Measurements from ENCODE around the gene CD160.
A peak's percentile ranks its signal among the peaks of the same experiment; 100 is the strongest.
"Not testable (repeated sequence)": the region's sequence is repeated elsewhere in the genome, so short reads cannot be mapped to it uniquely, and the experiment has no call there.

The CD160 gene

GRCh38 chr1:145719230-145720079 lies at the start of gene CD160:
Gene CD160 (plus strand): TSS chr1:145719499. CDS start chr1:145728328, 8,829 bp downstream.
- no peak for DNase-seq

DNA sequence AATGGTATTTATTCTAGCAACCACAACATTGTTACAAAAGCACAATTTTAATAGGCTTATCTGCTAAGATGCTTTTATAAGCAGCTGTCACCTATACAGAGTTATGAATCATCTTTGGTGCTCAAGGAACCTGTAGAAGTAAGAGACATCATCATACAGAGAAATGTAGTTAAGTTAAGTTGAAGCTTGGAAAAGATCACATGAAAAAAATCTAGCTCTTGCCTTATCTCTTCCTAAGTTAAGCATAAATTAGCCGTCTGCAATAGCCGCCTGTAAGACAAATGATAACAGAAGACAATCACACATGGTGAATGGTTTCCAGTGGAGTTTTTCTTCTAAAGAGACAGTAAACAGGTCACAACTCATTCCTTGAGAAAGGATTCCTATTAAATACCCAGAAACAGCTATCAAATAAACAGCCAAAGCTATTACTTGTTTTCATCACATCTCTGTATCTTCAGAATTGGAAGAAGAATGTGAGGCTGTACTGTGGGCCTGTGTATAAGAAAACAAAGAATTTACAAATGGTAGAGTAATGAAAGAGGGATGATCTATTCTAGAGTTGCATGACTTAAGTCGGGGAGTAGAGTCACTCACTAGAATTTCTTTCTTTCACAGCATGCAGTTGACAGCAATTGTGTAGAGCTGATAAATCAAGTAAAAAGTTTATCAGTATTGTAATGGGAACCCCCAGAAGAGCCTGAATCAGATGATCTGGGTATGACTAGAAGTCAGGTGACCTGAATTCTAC lies 48.1 kb upstream of the CD160 start:
- not testable (repeated sequence) for DNase-seq

DNA sequence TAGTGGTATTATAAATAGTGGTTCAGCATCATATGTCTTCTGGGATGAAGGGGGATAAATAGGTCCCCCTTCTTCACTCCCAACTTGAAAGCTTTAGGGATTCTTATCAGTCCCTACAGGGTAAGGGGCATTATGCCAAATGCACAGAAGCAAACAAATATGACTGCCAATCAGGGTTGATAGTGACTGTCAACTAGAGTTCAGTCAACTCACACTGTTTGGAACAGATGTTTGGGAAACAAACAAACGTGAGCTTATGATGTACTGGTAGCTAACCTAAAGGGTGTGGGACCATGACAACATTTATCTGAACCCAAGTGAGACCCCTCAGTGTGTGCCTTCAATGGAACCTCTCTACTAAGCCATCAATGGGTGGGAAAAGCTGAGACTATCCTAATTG lies 46.1 kb upstream of the CD160 start:
- DNase-seq, result not testable (repeated sequence)

DNA sequence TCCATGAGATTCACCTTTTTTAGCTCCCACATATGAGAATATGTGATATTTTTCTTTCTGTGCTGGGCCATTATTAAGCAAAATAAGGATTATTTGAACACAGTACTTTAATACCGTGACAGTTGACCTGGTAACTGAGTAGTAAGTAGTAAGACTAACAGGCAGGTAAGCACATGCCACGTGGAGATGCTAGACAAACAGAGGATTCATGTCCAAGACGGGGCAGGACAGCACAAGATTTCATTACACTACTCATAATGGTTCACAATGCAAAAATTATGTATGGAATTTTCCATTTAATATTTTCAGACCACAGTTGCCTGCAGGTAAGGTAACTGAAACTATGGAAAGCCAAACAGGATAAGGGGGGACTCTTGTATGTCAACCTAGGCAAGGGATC lies 34.4 kb upstream of the CD160 start:
- DNase-seq, result not testable (repeated sequence)

DNA sequence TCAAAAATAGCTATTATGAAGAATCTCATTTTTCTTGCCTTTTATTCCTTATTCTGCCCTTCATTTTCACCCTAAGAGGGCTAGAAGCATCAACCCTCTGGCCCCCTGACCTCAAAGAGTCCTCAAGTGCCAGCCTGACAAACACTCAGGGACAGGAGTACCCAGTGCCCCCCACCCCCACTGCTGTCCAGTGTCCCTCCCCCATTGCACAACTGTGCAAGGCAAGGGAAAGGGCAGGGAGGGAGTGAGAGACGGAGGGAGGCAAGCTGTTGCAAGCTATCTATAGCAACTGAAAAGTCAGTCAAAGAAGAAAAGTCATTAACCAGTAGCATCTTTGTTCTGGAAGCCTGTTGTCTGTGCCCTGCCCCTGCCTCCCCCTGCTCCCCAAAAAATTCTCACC lies 33.2 kb upstream of the CD160 start:
- not testable (repeated sequence) for DNase-seq

- no peak for DNase-seq
Observed at GRCh38 chr1:145688328-145688727, 31.0 kb upstream of the CD160 start.

DNA sequence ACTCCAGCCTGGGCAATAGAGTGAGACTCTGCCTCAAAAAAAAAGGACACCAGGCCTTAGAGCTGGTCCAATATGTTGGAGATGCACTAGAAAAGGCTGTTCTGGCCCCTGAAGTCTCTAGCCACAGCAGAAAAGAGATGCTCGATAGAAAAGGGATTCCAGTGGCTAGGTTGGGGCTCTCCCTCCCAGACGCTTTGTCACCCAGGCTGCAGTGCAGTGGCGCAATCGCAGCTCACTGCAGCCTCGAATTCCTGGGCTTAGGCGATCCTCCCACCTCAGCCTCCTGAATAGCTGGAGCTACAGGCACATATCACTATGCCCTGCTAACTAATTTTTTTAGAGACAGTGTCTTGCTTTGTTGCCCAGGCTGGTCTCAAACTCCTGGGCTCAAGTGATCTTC lies 30.4 kb upstream of the CD160 start:
- DNase-seq, result no peak

DNA sequence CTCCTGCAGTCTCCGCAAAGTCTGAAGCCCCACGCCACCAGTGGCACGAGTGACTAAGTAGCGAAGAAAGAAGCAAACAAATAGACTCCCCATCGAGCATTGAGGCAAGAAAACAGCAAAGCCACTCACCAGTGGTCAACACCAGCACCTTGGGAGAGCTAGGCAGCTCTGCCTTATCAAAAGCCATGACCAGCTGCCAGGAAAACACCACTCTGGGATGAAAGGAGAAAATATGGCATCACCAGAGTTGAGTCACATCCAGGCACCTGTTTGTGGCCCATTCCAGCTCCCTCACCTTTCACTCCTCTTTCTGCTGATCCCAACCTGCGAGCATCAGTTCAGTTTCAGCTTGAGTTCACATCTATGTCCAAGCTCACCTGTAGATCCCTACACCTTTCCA lies 29.4 kb upstream of the CD160 start:
- no peak for DNase-seq

- peak; percentile 88 for DNase-seq
Observed at GRCh38 chr1:145690587-145691558, 28.4 kb upstream of the CD160 start.

DNA sequence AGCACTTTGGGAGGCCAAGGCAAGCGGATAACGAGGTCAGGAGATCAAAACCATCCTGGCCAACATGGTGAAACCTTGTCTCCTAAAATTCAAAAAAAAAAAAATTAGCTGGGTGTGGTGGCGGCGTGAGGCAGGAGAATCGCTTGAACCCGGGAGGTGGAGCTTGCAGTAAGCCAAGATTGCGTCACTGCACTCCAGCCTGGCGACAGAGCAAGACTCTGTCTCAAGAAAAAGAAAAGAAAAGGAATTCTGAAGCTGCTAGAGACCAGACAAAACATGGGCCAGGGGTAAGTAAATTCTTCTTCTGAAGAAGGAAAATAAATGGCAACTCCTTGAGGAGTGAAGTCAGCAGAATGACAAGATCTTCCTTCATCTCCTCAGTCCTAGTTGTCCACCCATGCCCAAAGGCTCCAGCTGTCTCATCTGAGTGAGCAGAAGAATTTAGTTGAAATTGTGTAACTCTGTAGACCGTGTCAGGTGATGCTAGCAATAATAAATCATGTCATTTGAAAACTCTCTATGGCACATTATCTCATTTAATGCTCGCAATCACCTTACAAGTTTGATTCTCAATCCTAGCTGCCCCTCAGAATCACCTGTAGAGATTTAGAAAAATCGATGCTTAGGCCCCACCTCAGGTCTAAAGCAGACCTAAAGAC lies 26.4 kb upstream of the CD160 start:
- DNase-seq, result no peak

DNA sequence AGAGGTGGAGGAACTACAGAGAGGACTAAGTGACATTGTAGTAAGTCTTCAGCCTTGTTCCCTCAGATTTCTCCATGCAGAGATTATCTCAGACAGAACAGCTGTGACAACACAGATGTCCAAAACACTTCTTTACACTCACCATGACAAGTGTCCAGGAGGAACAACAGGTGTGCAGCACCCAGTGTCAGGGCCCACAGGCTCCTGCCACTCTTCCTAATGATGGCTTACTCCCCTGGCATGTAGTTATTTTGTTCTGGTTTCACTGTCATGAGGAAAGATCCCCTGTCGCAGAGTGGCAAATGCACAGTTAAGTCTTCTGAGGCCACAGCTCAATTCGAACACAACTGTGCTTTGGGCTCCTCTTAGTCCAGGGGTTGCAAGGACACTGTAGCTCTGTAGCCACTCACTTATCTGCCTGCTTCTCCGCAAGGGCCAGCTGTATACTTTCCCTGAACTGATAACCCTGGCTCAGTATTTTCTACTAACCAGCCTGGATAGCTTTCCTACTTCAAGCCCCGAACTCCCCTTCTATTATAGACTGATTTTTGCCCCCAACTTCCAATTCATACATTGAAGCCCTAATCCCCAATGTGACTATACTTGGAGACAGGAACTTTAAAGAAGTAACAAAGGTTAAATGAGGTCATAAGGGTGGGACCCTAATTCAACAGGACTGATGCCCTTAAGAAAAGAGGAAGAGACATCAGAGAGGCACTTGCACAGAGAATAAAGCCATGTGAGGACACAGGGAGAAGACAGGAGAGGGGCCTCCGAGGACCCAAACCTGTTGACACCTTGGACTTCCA lies 23.3 kb upstream of the CD160 start:
- DNase-seq, result no peak

DNA sequence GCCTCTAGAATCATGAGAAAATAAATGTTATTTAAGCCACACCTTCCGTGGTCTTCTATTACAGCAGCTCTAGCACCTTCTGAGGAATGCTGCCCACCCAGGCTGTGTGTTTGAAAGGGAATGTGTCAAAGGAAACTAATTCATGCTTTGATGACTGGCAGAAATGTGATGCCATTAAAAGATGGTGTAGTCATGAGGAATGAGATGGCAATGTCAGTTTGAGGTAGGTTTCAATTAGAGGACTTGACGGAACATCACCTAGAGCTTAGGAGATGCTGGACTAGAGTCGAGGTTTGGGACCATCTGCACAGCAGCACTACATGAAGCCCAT lies 22.7 kb upstream of the CD160 start:
- no peak for DNase-seq

DNA sequence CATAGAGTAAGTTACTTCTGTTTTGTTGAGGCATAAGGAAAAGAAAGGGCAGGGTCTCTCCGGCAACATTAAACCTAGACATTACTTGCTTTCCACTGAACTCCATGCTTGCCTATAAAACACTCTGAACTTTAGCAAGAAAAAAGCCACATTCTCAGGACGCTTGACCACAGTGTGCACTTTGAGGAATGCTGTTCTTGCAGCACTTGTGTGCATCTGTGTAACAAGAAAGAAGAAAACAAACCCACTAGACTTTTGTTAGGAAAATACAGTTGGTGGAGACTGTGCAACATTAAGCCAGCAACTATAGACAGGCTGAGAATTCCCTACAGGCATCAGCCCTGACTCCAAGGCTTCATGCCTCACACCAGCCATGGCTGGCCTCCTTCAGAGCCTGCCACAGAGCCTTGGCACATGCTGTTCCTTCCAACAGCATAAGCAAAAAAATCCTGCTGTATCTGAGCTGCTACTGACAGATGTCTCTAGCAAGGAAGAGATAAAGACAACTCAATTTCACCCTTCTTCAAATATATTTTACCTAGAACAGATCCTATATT lies 17.9 kb upstream of the CD160 start:
- DNase-seq, result no peak

DNA sequence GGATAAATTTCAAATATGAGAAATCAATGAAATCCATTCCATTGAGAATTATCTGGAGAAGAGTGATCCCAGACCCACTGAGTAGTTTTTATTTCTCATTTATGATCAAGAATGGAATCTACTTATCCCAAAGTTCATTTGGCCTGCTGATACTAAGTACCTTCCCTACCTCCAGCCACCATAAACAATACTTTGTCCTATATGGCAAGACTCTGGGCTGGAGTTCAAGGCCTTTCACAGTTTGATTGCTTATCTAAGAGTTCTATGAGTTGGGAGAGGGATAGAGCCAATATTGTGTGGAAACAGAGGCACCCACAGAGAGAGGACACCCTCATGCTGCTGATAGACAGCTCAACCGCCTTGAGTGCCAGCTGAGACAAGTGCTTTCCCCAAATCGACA lies 17.2 kb upstream of the CD160 start:
- no peak for DNase-seq

DNA sequence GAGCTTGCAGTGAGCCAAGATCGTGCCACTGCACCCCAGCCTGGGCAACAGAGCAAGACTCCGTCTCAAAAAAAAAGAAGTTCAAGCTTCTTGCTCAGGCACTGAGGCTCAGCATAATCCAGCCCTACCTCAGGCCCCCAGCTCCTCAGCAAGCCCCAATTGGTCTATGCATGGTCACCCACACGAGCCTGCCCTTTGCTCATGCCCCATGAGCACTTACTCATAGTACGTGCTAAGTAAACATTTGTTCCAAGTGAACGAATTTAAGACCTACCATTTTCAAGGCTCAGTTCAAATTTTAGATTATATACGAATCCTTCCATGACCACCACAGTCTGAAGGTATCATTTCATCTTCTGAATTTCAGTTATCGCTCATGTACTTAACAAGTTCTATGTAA lies 16.5 kb upstream of the CD160 start:
- no peak for DNase-seq

DNA sequence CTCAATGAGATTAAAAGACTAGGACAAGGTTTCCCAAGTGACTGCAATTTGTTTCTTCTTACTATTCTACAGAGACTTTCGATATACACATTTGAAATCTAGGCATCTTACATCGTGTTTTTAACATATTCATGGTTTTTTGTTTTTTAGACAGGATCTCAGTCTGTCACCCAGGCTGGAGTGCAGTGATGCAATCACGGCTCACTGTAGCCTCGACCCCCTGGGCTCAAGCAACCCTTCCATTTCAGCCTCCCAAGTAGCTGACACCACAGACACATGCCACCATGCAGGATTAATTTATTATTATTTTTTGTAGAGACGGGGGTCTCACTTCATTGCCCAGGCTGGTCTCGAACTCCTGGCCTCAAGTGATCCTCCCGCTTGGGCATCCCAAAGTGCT lies 13.7 kb upstream of the CD160 start:
- no peak for DNase-seq

DNA sequence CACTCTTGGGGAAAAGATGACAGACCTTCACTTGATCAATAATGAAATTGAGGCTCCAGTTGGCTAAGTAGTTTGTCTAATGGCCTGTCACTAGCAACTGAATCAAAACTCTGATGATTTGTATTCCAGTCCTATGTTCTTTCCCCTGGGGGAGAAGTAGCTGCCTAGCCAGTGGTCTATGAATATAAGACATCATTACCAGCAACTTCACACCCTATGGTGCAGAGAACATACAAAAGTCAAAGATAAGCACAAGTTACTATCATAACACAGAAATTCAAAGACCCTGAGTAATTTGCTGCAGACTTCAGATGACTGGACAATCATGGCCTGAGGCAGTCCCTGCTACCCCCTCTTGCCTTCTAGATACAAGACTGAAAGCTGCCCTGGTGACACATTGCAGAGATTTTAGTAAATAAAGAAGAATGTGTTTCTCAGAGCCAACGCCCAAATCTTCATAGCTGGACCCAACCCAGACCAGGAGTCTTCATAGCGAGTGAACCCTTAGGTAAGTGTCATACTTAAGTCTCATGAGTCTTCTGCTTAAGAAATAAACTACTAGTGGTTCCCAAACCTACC lies 13.1 kb upstream of the CD160 start:
- peak; percentile 31 for DNase-seq

DNA sequence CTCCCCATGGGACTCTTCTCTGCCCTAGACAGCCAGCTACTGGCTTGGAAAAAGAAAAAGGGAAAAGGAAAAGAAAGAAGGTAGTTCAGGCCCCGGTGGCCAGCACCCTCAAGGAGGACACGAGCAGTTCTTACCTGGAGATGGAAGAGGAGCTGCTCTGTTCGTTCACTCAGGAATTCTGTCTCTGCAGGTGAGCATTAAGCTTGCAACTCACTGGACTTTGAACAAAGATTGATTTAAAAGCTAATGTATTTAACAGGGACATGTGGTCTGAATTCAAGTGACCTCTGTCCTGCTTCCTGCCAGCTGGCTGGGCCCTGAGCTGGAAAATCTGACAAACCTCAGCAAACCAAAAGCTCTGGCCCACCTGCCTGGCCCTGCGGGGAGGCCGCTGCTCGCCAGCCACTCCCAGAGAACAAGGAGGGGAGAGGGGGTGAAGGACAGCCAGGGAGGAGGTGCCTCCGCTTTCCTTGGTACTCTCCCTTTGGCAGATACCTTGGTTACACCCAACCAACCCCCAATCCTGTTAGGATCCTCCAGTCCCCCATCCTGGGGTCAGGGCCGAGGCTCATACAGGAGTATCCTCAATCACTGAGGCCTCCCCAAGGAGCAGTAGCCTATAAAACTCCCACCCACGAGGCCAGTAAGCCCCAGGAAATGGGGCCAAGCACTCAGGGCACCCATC lies 12.0 kb upstream of the CD160 start, which contains the start of gene PDZK1:
TSS of gene PDZK1 (minus strand) at position 186 of the 685 bp plus-strand sequence. CDS start 19,347 bp downstream, outside the sequence.
- no peak for DNase-seq

DNA sequence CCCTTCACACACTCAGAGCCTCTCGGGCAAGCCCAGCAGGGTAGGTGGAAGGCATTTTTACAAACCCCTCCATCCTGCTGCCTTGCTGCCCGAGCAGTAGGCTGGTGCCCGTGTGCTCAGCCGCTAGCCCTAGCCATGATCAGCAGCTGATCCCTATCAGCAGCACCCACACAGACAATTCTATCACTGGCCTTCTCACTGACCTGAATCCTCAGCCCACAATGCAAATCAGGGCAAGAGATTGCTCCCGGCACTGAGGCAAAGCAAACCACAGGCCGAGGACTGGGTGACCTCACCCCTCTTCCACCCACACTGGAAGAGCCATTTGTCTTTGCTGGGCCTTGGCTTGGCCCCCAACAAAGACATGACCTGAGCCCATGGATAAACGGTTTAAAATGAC lies 11.2 kb upstream of the CD160 start:
- DNase-seq, result no peak

All from fibroblast of upper back skin (primary cell).